NCI-H2081 (cell line): ENCODE data around the gene ERFL.
A peak's percentile ranks its signal among the peaks of the same experiment; 100 is the strongest.

ENCODE experiments used
- DNase-seq, 2 experiments: peaks; one replicate each; lab custom pipeline; 2025; lab: John Stamatoyannopoulos, UW

Gene ERFL

GRCh38 chr19:41913538-41914423, 14.5 kb downstream of the ERFL start:
- no peak for DNase-seq

DNA sequence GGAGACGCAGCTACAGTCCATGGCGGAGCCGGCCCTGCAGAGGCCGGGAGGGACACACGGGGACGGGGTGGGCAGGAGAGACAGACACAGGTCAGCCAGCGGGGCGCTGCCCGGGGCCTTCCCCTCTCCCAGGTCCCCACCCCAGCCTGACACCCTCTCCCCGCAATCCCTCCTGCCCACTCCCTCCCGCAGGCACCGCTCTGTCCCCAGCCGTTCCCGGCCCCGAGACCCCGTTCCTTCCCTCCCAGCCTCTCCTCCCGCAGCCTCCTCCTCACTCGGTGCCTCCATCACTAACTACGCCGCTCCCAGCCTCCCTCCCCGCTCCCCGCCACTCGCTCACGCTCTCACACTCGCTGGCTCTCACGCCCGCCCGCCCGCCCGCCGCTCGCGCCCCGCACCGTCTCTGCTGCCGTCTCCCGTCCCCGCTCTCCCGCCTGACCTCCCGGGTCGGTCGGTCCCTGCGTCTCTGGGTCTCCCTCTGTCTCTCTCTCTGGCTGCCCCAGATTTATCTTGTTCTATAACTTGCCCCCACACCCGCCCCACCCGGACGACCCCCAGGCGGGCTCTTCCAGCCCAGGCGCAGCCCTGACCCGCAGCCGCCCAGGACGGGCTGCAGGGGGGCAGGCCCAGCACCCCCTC, 15.2 kb downstream of the ERFL start:
- no peak for DNase-seq

DNA sequence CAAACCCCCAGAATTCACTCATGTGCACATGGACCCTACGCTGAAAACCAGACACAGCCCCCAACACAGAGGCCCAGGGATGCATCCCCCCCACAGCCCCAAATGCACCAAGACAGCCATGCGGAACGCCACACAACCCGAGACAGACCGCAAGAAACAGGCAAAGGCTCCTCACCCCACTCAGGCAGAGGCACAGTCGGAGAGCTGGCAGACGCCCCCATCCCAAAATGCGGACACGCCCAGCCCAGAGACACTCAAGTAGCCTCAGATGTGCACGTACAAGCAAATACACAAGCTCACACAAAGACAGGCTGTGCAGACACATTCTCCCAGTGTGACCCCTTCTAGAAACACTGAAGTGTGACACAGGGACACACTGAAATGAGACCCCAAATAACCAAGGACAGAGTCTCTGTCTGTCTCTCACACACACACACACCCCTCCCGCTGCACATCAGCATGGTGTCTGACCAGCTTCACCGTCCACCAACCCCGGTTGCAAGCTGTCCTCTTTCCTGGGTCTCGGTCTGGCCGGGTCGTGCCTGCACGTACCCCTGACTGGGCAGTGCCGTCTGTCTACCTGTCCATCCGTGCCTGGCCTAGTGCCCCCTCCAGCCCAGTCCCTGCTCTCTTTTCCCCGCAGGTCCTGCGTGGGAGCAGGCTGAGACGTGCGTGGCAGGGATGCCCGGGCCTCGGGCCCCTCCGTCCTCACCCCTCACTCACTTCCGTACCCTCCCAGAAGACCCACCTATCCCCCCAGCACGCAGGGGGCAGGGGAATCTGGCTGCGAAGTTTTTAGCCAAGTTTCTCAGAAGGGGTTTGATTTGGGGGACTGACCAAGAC, 16.1 kb downstream of the ERFL start:
- DNase-seq, result no peak

- no peak for DNase-seq
Observed at GRCh38 chr19:41910992-41911888, 17.0 kb downstream of the ERFL start.

DNA sequence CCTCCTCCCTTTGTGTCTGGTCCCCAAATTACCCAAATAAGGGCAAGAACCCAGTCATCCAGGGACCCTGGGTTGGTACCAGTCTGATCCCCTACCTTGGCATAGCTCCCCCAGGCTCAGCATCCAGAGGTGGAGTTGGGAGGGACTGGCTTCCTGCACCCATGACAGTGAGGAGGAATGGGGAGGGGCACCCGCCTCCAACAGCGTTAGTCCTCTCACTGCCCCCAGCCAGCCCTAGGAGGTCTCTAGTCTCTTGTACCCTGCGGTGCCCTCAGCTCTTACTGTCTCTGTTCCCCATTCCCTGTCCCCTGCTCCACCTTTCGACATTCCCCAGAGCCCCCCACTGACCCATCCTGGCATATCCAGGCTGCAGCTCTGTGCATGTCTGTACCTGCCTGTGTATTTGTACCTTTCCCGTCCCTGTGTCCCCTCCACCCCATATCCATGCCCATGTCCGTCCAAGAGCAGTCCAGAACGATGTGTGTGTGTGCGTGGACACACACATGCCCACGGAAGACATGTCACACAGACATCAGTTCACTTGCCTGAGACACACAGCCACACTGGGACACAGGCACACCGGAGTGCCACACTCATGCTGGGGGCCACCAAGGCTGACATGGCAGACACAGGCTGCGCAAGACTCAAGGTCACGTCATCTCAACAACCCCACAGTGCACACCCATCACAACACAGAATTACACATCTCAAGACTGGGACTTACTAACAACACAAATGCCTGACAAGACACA, 17.8 kb downstream of the ERFL start:
- DNase-seq, result no peak

DNA sequence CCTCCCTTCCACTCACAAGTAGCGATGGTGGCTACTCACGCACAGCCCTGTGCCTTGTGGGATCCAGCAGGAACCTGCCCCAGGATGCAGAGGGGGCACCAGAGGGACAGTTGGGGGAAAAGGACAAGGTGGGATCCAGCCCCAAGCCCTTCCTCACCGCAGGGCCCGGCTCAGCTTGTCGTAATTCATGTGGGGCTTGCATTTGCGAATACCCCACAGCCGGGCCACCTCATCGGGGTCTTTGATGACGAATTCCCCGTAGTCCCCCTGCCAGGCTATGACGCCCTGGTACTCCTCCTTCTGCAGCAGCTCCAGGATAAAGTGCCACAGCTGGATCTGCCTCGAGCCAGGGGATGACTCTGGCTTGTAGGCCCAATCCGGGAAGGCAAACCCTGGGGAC, 18.5 kb downstream of the ERFL start:
- DNase-seq, result no peak

GRCh38 chr19:41908724-41909464, 19.4 kb downstream of the ERFL start:
- no peak for DNase-seq

DNA sequence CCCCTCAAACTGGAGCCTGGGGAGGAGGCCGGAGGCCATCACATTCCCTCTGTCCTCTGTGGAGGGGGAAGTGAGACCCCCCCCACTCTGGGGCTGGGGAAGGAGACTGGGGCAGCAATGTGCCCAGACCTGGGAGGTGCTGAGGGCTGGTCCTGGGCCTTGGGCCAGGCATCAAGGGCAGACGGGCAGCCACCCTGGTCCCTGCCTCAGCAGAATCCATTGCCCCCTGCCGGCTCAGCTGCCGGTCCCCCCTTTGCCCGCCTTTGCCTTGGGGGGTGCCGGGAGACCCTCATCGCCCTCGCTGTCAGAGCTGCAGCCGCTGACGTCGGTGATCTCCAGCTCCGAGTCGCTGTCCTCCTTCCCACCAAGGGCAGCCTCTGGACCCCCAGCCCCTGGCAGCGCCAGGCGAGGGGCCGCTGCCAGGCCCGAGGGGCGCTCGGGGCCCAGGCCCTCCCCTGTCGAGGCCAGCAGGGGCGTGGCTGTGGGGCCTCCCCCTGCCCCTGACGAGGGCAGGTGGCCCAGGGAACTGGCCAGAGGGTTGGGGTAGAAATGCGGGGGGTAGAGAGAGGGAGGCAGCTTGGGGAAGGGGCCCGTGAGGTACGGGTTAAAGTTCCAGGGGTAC, 20.1 kb downstream of the ERFL start:
- DNase-seq, result no peak

GRCh38 chr19:41906916-41907680, 21.2 kb downstream of the ERFL start:
- no peak for DNase-seq

- no peak for DNase-seq
Observed at GRCh38 chr19:41906271-41906670, 22.0 kb downstream of the ERFL start.

- no peak for DNase-seq
Observed at GRCh38 chr19:41905273-41906002, 22.8 kb downstream of the ERFL start.

DNA sequence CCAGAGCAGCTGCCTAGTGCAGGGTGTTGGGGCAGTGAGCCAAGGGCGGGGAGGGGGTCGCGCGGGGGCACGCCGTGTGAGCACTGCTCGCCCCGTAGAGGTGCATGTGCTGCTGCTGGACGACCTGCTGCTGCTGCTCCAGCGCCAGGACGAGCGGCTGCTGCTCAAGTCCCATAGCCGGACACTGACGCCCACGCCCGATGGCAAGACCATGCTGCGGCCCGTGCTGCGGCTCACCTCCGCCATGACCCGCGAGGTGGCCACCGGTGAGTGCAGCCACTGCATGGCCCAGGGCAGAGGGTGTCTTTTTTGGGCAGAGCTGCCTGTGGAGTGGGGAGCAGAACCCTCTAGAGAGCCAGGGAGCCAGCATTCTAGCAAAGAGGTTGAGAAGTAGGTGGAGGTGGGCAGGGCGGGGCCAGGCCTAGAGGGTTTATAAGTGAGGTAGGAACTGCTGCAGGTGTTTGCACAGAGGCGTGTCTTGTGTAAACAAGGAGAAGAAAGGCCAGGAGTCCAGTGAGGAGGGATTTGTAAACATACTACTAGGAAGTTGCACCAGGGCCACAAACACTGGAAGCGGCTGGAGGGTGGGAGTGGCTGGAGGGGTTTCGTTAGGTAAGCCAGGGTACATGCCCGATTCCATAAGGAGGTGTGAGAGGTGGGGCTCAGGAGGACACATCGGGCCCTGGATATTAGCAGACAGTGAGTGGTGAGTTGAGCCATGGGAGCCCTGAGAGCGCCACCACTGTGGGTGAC, 24.0 kb downstream of the ERFL start:
- peak; percentile 53 to 56 for DNase-seq

- no peak for DNase-seq
Observed at GRCh38 chr19:41903193-41903953, 24.9 kb downstream of the ERFL start.

DNA sequence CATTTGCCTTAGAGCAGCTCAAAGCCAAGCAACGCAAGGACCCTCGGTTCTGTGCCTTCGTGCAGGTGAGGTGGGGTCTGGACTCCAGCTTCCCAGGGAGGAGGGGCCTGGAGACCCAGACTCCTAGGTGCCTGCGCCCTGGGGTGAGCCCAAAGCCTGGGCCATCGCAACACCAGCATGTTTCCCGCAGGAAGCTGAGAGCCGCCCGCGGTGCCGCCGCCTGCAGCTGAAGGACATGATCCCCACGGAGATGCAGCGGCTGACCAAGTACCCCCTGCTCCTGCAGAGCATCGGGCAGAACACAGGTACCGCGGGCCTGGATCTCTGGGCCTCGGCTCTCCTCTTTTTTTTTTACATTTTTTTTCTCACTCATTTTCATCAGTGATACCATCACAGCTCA, 25.7 kb downstream of the ERFL start:
- DNase-seq, result no peak

DNA sequence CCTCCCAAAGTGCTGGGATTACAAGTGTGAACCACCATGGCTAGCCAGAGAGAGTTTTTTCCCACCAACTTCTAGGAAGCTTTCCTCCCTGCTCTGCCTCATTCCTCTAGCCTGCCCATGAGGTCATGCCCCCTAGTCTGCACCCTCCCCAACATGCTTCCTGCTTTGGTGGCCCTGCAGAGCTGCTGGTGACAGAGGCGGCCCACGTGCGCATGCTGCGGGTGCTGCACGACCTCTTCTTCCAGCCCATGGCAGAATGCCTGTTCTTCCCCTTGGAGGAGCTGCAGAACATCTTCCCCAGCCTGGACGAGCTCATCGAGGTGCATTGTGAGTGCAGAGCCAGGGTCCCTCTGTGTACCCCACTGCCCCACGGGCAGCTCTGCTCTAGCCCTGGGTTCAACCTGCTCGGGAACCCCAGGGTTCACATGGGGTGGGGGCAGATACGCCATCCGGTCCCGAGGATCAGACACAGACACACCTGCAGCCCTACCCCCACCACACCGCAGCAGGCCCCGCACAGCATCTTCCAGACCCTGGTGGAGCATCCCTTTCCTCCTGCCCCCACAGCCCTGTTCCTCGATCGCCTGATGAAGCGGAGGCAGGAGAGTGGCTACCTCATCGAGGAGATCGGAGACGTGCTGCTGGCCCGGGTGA, 26.4 kb downstream of the ERFL start:
- no peak for DNase-seq

DNA sequence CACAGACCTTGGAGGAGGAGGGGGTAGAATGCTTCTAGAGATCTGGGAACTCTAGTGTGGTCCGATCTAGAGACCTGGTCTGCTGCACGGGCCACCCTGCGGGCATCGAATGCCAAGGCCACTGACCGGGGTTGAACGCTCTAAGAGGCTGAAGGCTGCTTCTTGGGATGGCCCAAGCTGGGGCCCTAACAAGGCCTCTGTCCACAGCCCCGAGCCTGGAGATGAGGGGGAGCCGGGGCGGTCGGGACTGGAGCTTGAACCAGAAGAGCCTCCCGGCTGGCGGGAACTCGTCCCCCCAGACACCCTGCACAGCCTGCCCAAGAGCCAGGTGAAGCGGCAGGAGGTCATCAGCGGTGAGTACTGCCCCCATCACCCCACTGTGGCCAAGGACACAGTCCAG, 30.0 kb downstream of the ERFL start:
- DNase-seq, result no peak
